Body of pancreas (tissue), 4 donors: ENCODE results near the gene CFAP299.

Experiments used
- CTCF ChIP-seq, 7 experiments: fragments of 450-650 bp in 4 of 7; fragments of 200-600 bp in 3 of 7; sonication (generic) in 3 of 7; IDR thresholded peaks; one replicate each; pipeline ENCODE4 v1.5.1; 2016 to 2019; ENCODE audit warnings: antibody characterized with exemption in 7 of 7
- POLR2A ChIP-seq, 3 donors: fragments of 450-650 bp; IDR thresholded peaks; one replicate each; pipeline ENCODE4 v1.6.1; 2016; ENCODE audit warnings: antibody characterized with exemption in 3 of 3, mild to moderate bottlenecking in 2 of 3

- TF ChIP-seq CTCF (IDR thresholded peaks at IDR 0.05) (no peak), POLR2A (IDR thresholded peaks at IDR 0.05) (no peak)
These were observed 76.8 kb downstream of the CFAP299 start for GRCh38 chr4:80412322-80412721.
